DND-41 (cell line): ENCODE data around the gene PDE4B.

Experiments used
- EZH2 ChIP-seq: IDR thresholded peaks from 3 replicates; pipeline ENCODE4 v1.6.1; 2012; ENCODE audit warnings: borderline replicate concordance, low read depth, mild to moderate bottlenecking, moderate library complexity, low read length, inconsistent platforms; ENCODE audit not compliant: severe bottlenecking
- TF ChIP-seq, protein P1 (sequence below): IDR thresholded peaks from 2 replicates; pipeline ENCODE4 v1.5.1; 2012; ENCODE audit warnings: borderline replicate concordance, low read length, moderate library complexity, mild to moderate bottlenecking; ENCODE audit not compliant: poor library complexity, severe bottlenecking; ENCODE audit errors: extremely low read depth

DNA sequence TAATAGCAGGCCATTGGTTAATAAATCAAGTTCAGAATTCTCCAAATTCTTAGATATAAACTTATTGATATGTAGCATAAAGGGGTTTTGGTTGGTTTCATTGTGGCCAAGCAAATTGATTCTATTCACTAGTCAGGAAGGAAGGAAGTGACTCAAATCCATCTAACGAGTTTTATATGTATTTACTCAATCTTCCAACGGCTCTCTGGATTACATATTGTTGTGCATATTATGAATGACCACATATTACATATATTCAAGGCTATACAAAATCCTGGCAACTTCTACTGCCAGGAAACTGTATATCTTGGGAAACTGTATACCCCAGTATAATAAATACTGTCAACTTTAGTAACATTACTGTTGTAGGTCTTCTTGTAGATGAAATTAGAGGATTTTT is 20.1 kb upstream of the PDE4B start:
- TF ChIP-seq, protein P1, sequence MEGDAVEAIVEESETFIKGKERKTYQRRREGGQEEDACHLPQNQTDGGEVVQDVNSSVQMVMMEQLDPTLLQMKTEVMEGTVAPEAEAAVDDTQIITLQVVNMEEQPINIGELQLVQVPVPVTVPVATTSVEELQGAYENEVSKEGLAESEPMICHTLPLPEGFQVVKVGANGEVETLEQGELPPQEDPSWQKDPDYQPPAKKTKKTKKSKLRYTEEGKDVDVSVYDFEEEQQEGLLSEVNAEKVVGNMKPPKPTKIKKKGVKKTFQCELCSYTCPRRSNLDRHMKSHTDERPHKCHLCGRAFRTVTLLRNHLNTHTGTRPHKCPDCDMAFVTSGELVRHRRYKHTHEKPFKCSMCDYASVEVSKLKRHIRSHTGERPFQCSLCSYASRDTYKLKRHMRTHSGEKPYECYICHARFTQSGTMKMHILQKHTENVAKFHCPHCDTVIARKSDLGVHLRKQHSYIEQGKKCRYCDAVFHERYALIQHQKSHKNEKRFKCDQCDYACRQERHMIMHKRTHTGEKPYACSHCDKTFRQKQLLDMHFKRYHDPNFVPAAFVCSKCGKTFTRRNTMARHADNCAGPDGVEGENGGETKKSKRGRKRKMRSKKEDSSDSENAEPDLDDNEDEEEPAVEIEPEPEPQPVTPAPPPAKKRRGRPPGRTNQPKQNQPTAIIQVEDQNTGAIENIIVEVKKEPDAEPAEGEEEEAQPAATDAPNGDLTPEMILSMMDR, result no peak
- TF ChIP-seq EZH2, result no peak
